MV-4-11 (cell line): ENCODE results near the gene PCCA.
"Not testable (repeated sequence)": the region's sequence is repeated elsewhere in the genome, so short reads cannot be mapped to it uniquely, and the experiment has no call there.

Experiments
- DNase-seq: peaks from one replicate; lab custom pipeline; 2025; lab: John Stamatoyannopoulos, UW

PCCA gene

GRCh38 chr13:100245104-100245503, 156.2 kb downstream of the PCCA start:
- no peak for DNase-seq

GRCh38 chr13:100247937-100248336, 159.0 kb downstream of the PCCA start:
- DNase-seq = no peak

GRCh38 chr13:100254002-100254401, 165.1 kb downstream of the PCCA start:
- DNase-seq = no peak

GRCh38 chr13:100262404-100262803, 173.5 kb downstream of the PCCA start:
- DNase-seq = no peak

- DNase-seq = no peak
Measured at GRCh38 chr13:100266026-100266425, 177.1 kb downstream of the PCCA start.

GRCh38 chr13:100269837-100270236, 180.9 kb downstream of the PCCA start:
- DNase-seq = peak; percentile 91

- DNase-seq = no peak
Measured at GRCh38 chr13:100273138-100273537, 184.2 kb downstream of the PCCA start.

GRCh38 chr13:100273552-100273951, 184.7 kb downstream of the PCCA start:
- DNase-seq = peak; percentile 67

GRCh38 chr13:100274942-100275506, 186.1 kb downstream of the PCCA start:
- peak; percentile 81 for DNase-seq

GRCh38 chr13:100275746-100276145, 186.9 kb downstream of the PCCA start:
- no peak for DNase-seq

- no peak for DNase-seq
Measured at GRCh38 chr13:100280681-100281080, 191.8 kb downstream of the PCCA start.

GRCh38 chr13:100282306-100282705, 193.4 kb downstream of the PCCA start:
- not testable (repeated sequence) for DNase-seq

GRCh38 chr13:100290165-100290801, 201.4 kb downstream of the PCCA start:
- no peak for DNase-seq

GRCh38 chr13:100291624-100292023, 202.7 kb downstream of the PCCA start:
- DNase-seq = no peak

GRCh38 chr13:100297413-100297812, 208.5 kb downstream of the PCCA start:
- DNase-seq = no peak

- DNase-seq = no peak
Measured at GRCh38 chr13:100298116-100298681, 209.3 kb downstream of the PCCA start.

- no peak for DNase-seq
Measured at GRCh38 chr13:100298691-100299090, 209.8 kb downstream of the PCCA start.

- DNase-seq = no peak
Measured at GRCh38 chr13:100300243-100300642, 211.3 kb downstream of the PCCA start.

- no peak for DNase-seq
Measured at GRCh38 chr13:100300708-100301107, 211.8 kb downstream of the PCCA start.

GRCh38 chr13:100301418-100301817, 212.5 kb downstream of the PCCA start:
- DNase-seq = no peak

- no peak for DNase-seq
Measured at GRCh38 chr13:100302391-100302790, 213.5 kb downstream of the PCCA start.

- DNase-seq = no peak
Measured at GRCh38 chr13:100304229-100304628, 215.3 kb downstream of the PCCA start.

GRCh38 chr13:100305398-100305797, 216.5 kb downstream of the PCCA start:
- DNase-seq = no peak

GRCh38 chr13:100306030-100306429, 217.1 kb downstream of the PCCA start:
- DNase-seq = no peak
